Skeletal muscle satellite cell (primary cell): Measurements from ENCODE around the gene RPL23. TPM values are rescaled to one million over a fixed set of nuclear protein-coding genes. Genes with fewer than 3 reads are reported as not detected.

Experiments used
- H3K27me3 ChIP-seq: 2 replicates; pipeline ENCODE4 v1.7.0; 2013; ENCODE audit warnings: low read length; ENCODE audit not compliant: control insufficient read depth, insufficient read depth
- H3K36me3 ChIP-seq: 2 replicates; pipeline ENCODE4 v1.7.0; 2013; ENCODE audit warnings: mild to moderate bottlenecking, control low read depth, low read length; ENCODE audit not compliant: insufficient read depth
- H3K4me1 ChIP-seq: 2 replicates; pipeline ENCODE4 v1.7.0; 2013; ENCODE audit warnings: low read length; ENCODE audit not compliant: control insufficient read depth, insufficient read depth
- H3K4me2 ChIP-seq: 2 replicates; pipeline ENCODE4 v1.7.0; 2013; ENCODE audit warnings: mild to moderate bottlenecking, low read length
- H3K4me3 ChIP-seq: 2 replicates; pipeline ENCODE4 v1.7.0; 2013; ENCODE audit warnings: low read length
- H3K9ac ChIP-seq: 2 replicates; pipeline ENCODE4 v1.7.0; 2013; ENCODE audit warnings: mild to moderate bottlenecking, low read depth, low read length, moderate library complexity
- H3K9me3 ChIP-seq: replicated peaks from 2 replicates; pipeline ENCODE4 v1.7.0; 2013; ENCODE audit warnings: mild to moderate bottlenecking, control low read depth, low read length
- small RNA-seq: library from RNA; depleted of rRNA; stranded (forward); fragments of <200 nt; gene quantifications from one replicate; pipeline ENCODE3, GENCODE V24; 2012

RPL23 gene

DNA sequence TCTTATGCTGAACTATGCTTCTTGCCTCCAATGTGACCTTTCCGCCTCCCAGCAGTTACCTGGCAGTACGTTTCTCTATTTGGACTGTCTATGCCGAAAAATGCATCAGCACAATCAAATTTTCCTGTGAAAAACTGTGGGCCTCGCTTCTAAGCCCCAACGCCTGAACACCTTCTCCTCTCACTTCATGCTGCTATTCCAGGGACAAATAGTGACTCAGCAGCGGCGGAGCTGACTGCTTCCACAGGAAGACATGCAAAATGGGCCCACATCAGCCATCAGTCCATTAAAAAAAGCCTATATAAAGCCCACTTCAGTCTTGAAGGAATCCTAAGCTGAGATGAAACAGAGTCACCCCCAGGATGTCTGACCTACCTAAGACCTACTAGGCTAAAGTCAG is 43.7 kb downstream of the RPL23 start:
- no peaks in the 10 kb centered on the region for H3K9me3 ChIP-seq
- H3K27me3 ChIP-seq = no peaks in the 10 kb centered on the region
- peaks cover 45% of the 10 kb centered on the region for H3K36me3 ChIP-seq
- no peak overlapping the region for H3K4me3 ChIP-seq
- no peaks in the 10 kb centered on the region for H3K4me1 ChIP-seq
- no peak overlapping the region for H3K4me2 ChIP-seq
- H3K9ac ChIP-seq = no peak overlapping the region

DNA sequence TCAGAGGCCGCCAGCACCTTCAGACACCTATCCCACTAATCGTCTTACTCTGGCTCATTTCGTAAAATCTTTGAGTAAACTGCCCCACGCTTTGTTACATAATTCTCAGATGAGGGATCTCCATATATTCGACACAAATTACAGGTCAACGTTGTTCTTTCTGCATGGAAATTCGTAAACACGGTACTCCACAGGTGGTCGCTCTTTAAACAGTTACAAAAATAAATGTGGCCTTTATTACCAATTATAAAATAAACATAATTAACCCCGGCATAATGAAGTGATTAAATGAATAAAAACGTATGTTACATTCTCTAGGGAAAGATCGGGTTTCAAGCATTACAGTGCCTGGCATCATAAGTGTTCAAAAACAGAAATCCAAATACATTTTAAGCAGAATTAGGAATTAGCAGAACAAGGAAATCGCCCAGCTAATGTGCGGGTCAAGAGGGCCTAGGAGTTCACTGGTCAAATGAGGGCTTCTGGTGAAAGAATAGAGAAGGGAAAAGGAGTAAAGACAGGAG is 53.2 kb downstream of the RPL23 start:
- peak overlapping the region; percentile 84 for H3K4me3 ChIP-seq
- H3K9ac ChIP-seq = peak overlapping the region; percentile 99
- H3K4me1 ChIP-seq = peaks cover 25% of the 10 kb centered on the region
- H3K4me2 ChIP-seq = peak overlapping the region; percentile 80
- no peaks in the 10 kb centered on the region for H3K9me3 ChIP-seq
- peaks cover 36% of the 10 kb centered on the region for H3K36me3 ChIP-seq
- H3K27me3 ChIP-seq = no peaks in the 10 kb centered on the region

DNA sequence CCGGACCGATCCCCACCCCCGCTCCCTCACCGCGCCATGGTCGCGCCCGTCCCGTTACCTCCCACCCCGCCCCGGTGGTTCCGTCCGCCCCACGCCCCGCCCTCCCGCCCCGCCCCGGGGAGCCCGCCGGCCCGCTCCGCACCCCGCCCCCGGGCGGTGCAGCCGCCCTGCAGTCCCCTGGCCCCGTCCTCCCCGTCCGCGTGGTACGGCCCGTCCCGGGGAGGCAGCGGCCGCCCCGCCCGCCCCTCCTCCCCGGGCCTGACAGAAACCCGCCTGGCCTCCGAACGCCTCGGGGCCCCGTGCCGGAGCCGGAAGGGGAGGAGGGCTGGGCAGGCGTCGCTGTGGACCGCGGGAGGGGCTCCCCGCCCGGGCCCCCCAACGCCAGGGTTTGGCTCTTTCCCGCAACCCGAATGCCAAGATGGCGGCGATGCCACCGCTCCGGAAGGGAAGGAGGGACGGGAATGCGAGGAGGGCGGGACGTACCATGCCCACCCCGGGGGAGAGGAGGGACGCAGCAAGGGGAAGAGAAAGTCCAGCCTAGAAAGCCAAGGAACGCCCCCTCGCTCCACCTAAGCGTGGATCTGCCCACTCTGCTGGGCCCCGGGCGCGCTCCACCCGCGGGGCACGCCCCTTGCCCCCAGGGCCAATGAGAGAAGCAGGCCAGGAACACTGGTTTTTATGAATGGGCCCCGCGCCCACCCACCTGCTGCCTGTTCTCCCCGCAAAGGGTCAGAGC is 53.9 kb downstream of the RPL23 start, which contains the start of gene PIP4K2B:
Gene PIP4K2B (minus strand): TSS at position 56 of the 736 bp plus-strand sequence. CDS start 132 bp downstream, outside the sequence.
- H3K4me3 ChIP-seq = peak within 1 kb of the TSS; percentile 98
- H3K9me3 ChIP-seq = no peaks in the 10 kb centered on the region
- peak within 1 kb of the TSS; percentile 98 for H3K4me2 ChIP-seq
- peaks cover 25% of the 10 kb centered on the region for H3K4me1 ChIP-seq
- H3K36me3 ChIP-seq = peaks cover 36% of the 10 kb centered on the region
- H3K27me3 ChIP-seq = no peaks in the 10 kb centered on the region
- H3K9ac ChIP-seq = peak within 1 kb of the TSS; percentile 99

DNA sequence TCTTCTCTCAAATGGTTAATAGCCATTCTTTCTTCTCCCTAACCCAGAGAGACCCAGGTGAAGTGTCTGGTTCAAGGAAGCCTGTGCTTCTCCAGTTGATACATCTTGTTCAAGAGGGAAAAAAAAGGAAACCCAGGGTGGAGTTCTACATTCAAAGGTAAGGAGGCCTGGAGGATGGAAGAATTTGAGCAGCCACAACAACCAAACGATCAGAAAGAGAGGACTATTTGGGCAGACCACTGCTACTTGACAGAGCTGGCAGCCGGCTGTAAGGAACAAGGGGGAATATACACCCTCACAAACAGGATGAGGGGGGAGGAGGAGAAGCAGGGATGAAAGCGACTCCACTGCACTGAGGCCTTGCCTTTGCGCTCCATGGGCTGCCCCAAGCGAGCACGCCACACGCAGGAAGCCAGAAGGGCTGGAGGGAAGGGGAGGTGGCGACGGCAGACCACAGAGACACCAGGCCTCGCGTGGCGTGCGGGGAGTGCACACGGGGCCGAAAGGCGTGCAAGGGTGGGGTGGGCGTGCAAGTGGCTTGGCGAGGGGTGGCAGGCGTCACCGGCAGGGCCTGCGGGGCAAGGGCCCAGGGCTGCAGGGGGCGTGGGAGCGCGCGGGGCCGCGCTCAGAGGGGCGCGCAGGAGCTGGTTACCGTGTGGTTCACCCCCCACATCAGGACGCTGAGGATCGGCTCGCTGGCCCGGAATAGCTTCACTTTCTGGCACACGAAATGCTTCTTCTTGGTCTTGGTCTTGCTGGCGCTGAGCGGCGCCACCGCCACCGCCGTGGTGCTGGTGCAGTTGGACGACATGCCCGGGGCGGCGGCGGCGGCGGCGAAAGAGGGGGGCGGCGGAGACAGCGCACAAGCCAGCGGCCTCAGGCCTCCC is 54.7 kb downstream of the RPL23 start:
- H3K4me1 ChIP-seq = peaks cover 25% of the 10 kb centered on the region
- no peaks in the 10 kb centered on the region for H3K27me3 ChIP-seq
- H3K9ac ChIP-seq = peak overlapping the region; percentile 85
- peaks cover 32% of the 10 kb centered on the region for H3K36me3 ChIP-seq
- H3K4me2 ChIP-seq = peak overlapping the region; percentile 98
- H3K4me3 ChIP-seq = peak overlapping the region; percentile 98
- no peaks in the 10 kb centered on the region for H3K9me3 ChIP-seq

Small RNA genes lying within 50 kb of the gene (small RNA-seq; reads per million reads assigned to genes)
- gene MIR4727 (not detected), gene SNORA21 (not detected), gene SNORA21B (not detected)
